ELF-1 (cell line): Measurements from ENCODE around the gene GNAI3.

Experiments used
- DNase-seq: peaks from one replicate; pipeline ENCODE4 v3.0.0-alpha.2; 2016; ENCODE audit warnings: low read depth, low spot score

Gene GNAI3

DNA sequence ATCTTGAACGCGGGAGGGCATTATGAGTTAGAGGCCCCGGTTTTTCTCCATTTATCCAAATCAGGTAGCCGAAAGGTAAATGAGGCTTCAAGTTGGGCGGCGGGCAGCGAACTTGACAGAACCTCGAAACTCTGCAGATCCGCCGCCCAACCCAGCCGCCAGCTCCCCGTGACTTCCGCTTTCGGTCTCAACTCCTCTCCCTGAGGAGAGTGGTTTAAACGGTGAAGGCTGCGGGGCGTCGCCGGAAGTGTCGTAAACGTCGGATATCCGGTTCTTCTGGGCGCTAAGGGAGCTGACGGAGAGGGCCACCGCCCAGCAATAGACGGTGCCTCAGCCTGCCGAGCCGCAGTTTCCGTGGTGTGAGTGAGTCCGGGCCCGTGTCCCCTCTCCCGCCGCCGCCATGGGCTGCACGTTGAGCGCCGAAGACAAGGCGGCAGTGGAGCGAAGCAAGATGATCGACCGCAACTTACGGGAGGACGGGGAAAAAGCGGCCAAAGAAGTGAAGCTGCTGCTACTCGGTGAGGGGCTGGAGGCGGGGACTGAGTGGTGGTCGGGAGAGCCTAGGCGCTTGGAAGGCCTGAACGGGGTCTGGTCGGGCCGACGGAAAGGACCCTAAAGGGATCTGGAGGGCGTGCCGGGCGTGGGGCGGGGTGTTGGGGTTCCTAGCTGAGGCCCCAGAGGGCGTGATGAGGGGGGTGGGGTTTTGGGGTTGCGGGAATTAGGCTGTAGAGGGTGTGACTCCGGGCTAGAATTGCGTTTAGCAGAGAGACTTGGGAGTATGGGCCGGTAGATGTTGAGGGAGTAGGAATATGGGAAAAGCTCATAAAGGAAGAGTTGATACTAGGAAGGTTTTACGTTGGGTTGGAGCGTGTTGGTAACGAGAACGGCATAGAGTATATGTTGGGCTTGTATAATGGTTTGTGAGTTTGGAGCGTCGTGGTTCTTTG lies at the start of gene GNAI3:
GNAI3 (plus strand) TSS at position 295 of the 947 bp plus-strand sequence; CDS start at position 401, 106 bp downstream.
- DNase-seq: peak; percentile 97

DNA sequence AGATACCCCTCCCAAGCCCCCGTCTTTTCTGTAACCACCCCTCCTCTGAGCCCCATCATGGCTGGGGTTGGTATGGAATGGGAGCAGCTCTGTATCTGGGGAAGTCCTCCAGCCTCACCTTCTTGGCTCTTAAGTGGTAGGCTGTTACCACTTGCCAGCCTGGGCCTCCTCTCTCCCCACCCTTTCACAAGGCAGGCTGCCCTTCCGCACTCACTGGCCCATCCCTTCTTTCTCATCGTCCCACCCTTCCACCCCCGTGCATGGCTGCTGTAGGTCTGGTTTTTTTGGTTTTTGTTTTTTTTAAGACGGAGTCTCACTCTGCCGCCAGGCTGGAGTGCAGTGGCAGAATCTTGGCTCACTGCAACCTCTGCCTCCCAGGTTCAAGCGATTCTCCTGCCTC lies 49.3 kb upstream of the GNAI3 start:
- no peak for DNase-seq

DNA sequence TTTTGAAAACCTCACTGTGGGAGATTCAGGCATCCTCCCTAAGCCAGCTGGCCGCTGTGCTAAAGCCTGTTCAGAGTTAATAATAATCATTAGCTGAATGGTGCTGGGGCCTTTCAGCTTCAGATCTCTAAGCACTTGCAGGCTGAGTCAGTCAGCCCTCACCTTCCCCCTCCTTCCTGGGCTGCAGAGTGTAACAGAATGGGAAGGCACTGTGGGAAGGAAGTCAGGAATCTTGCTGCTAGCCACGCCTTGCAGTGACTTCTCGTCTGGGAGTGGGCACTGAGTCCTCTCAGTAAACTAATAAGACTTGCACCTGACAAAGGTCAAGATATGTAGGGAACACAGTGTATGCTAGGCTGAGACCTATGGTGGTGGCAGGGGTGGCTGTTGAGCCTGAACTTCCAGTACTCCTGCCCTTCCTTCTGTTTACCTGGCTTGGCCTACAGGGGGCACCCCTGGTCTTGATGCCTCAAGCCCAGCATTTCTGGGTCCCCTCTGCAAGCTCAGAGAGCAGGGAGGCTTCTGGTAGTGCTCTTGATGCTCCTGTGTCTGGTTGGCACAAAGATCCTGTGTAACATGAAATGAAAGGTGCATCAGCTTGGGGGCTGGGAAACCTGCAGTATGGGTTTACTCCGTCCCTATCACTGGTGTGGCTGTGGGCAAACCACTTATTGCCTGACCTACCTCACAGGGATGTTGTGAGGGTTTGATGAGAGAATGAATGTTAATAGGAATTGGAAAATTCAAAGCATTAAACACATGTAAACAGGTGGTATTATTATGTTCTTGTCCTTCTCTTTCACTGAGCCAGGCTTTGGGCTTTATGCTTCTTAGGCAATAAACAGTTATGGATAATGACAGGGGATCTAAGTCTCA lies 48.5 kb upstream of the GNAI3 start:
- DNase-seq: peak; percentile 60

DNA sequence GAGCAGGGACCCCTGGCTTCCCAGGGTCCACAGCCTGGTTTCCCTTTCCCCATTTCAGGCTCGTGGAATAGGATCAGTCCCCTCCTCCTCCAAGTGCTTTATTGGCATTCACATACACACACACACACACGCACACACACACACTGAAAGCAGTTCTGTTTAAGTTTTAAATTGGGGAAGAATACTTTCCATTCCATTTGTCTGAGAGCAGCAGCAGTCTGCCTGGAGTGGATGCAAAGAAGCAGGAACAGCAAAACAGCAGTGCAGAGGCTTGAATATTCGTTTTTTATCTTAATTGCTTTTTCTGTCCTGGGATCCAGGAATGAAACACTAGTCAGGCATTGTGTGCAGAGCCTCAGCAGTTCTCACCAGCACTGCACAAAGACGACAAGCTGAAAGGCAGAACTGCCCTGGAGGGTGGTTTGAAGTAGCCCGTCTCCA lies 47.5 kb upstream of the GNAI3 start:
- DNase-seq: no peak

DNA sequence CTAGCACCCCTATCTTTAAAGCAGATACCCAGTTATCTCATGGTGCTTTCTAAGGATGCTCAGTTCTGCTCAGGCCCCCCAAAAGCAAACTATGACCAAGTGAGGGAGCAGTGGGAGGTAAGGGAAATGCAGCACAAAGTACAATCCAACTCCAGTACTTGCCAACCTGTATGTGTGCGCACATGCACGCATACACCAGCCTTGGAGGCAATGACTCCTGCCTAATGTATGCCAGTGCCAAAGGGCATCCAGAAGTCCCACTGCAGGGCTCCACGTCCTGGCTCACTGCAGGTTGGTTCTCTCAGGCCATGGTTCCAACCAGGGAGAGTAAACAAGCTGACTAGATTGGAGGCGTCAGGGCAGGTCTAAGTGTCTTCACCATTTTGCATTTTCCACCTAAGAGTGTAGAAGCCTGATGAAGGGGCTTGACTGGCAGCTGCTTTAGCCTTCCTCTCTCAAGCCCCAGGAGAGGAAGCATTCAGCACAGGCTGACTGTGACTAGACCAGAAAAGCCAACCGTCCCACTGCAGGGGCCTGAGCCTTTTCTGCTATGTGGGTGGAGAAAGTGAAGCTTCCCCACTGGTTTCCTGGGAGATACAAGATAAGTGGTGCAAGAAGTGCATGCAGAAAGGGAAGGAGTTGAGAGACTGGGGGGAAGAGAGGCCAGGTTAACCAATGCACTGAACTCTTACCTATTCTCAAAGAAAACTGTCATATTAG lies 46.6 kb upstream of the GNAI3 start:
- DNase-seq: no peak

DNA sequence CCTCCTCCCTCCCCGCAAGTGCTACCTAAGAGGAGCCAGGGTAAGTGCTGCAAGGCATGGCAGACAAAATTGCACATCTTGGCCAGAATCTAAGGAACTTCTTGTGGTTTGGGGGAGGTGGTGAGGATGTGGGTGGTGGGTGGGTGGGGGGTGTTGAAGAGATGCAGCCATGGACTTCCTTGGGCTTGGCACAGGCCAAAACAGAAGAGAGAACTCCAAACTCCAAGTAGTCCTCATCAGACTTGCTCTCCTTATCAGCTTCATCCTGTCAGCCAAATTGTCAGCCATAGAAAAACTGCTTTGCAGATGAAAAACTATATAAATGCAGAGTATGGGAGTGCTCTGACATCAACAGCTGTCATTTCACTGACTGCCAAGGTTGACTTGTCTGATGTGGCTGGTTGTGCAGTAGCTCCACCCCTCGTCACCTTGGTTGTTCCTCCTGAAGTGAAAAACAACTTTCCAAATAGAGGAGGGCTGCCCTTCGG lies 46.0 kb upstream of the GNAI3 start:
- no peak for DNase-seq

DNA sequence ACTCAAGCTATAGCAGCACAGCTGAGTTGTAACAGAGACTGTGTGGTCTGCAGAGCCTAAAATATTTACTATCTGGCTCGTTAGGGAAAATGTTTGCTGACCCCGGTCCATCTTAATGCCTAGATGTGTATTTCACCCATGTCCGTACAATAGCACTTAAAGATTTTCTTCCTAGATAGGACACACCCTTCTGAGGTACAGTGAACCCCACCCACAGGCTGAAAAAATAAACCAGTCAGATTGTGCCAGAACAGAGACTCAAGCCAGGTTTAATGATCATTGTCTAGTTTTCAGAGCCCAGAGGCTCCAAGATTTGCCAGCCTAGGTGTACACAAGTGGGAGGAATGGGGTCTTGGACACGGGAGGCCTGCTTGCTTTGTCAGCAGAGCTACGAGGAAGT lies 44.5 kb upstream of the GNAI3 start:
- DNase-seq: no peak

DNA sequence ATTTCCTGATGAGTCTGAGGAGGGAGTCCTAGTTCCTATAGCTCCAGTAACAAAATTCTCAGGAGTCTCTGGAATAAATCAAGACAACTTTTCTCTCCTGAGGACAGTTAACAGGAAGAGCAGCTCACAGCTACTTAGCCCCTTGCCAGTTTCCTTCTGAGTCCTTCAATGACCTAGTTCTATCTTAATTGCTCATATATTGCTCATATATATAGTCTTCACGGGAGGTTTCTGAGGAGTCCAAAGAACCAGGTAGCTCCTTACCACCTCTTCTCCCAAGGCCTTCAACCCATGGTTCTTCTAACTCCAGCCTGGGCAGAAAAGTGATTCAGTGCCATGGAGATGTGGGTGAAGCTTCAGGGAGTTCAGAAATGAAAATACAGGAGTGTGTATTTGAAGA lies 43.4 kb upstream of the GNAI3 start:
- no peak for DNase-seq

DNA sequence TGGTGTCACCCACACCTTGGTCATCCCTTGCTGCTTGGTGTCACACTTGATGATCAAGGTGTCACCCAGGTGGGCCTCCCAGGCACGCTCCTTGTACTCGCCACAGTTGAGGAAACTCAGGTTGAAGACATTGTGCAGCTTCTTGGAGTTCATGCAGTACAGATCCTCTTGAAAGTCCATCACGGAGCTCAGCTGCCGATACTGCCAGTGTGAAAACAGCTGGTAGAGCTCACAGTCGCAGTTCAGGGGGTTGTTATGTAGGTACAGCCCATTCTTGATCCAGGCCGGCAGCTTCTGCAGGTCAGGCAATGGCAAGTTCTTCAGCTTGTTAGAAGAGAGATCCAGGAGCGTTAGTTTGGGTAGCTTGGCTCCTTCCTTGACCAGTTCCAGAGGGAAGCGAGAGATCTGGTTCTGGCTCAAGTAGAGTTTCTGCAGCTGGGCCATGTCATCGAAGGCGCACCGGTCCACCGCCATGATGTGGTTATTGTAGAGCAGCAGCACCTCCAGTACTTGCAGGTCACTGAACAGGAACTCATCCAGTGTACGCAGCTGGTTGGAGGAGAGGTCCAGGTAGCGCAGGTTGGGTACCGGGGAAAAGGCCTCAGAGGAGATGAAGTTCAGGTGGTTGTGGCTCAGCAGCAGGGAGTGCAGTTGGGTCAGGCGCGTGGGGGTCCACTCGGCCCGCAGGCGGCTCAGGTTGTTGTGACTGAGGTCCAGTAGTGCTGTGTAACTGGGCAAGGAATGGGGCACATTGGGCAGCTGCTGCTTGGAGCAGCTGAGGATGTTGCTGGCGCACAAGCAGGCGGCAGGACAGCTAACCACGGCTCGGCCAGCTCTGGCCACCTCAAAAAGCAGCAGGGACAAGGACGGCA lies 40.2 kb upstream of the GNAI3 start:
- no peak for DNase-seq

DNA sequence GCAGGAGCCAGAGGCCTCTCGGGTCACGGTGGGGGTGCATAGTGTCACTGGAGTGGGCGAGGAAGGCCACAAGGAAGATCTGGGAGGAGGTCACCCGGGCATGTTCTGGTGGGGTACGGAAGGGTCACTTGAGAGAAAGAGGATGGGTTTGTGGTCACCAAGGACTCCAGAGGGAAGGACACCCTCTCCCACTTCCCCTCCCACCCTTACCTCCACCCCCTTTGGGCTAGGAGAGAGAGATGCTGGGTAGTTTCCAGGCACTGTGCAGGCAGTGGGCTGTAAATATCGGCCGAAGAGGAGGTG lies 39.6 kb upstream of the GNAI3 start:
- DNase-seq: no peak

DNA sequence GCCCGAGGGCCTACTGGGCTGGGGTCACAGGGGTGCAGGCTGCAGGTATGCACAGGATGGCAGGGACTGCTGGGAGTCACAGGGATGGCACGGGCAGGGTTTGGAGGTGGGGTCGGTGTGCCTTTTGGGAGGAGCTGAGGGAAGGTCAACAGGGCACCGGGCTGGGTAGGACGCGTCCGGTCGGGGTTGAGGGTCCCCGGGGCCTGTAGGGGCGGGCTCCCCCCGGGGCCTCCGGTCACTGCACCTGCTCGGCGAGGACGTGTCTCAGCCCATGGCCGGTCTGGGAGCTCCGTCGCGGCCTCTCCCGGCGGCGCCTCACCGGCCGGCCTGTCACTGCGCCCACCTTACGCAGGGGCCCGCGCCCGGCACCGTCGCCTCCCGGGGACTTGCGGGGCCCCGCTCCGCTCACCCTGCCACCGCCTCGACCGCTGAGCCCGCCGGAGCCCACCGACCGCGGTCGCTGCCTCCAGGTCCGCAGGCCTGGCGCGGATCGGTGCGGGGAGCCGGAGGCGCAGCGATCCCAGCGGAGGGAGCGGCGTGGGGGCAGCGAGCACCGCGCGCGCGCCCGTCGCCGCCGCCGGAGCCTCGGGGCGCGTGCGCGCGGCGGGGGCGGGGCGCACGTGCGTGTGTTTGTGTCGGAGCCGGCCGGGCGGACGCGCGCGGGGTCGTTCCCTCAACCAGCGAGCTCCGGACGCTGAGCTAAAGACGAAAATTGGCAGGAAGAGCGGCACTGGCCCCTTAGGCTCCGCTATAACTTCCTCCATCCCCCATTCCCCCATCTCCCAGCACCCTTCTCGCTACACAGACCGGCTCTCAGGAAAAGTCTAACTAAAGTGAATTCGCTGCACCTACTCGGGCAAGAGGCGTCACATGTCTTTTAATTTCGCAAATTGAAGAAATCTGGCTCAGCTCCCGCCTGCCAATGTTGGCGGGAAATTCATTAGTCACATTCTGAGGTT lies 39.0 kb upstream of the GNAI3 start, which contains the start of gene AMIGO1:
AMIGO1 (minus strand) TSS at position 552 of the 959 bp plus-strand sequence. CDS start 815 bp downstream, outside the sequence.
- peak; percentile 57 for DNase-seq

DNA sequence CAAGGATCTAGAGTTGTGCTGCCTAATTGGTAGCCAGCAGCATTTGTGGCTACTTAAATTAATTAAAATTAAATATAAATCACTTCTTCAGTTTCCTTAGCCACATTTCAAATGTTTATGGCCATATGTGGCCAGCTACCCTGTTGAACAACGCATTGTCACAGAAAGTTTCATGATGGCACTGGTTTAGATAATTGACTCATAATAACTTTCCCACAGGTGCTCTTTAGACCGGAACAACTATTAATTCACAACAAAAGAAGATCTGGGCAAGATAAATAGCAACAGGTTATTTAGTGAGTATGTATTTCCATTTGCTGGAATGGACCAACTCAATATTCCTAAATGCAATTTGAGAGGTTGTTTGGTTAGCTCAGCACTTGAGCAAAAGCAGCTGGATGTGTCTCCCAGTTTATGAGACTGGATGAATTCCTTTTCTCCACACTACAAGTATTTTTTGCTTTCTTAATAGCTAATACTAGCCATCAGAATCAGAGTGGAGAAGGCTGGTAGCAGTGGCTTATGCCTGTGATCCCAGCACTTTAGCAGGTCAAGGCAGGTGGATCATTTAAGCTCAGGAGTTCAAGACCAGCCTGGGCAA lies 35.2 kb upstream of the GNAI3 start:
- DNase-seq: no peak

DNA sequence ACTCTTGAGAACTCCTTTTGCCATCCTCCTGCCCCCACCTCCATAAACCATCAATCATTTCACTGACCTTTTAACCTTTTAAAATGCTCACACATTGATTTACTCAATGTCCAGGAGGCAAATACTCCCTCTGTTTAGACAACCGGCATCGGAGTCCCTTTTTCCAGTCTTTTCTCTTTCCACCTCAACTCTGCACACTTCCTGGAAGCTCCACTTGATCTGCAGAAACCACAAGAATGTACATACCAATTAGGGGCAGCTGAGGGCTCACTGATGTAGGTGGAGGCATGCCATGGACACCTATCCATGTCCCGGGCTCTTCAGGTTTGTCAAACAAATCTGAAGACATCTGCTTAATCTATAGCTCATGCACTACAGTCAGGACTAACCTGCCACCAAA lies 33.6 kb upstream of the GNAI3 start:
- no peak for DNase-seq

DNA sequence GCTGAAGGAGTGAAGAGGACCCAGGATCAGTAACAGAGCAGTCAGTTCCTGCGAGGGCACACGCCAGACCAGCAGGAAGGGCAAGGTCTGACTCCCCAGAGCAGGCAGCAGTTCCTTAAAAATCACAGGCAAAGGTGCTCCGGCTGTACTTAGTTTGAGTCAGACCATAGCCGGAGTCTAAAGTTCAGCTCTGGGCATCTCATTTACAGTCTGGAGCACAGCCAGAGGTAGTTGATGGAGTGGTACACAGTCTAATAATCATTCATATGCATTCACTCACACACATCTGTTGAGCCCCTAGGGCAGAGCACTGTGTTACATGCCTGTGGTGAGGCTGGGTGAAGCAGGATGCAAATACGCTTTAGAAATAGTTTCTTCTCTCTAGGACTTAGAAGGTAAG lies 31.5 kb upstream of the GNAI3 start:
- DNase-seq: no peak

DNA sequence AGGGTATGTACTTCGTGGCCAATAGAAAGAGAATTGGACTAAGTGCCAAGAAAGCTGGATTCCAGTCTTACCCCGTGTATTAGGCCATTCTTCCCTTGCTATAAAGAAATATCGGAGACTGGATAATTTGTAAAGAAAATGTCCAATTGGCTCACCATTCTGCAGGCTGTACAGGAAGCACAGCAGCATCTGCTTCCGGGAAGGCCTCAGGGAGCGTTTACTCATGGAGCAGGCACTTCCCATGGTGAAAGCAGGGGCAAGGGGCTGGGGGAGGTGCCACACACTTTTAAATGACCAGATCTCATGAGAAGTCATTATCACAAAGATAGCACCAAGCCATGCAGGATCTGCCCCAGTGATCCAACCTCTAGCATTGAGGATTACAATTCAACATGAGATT lies 31.1 kb upstream of the GNAI3 start:
- no peak for DNase-seq

DNA sequence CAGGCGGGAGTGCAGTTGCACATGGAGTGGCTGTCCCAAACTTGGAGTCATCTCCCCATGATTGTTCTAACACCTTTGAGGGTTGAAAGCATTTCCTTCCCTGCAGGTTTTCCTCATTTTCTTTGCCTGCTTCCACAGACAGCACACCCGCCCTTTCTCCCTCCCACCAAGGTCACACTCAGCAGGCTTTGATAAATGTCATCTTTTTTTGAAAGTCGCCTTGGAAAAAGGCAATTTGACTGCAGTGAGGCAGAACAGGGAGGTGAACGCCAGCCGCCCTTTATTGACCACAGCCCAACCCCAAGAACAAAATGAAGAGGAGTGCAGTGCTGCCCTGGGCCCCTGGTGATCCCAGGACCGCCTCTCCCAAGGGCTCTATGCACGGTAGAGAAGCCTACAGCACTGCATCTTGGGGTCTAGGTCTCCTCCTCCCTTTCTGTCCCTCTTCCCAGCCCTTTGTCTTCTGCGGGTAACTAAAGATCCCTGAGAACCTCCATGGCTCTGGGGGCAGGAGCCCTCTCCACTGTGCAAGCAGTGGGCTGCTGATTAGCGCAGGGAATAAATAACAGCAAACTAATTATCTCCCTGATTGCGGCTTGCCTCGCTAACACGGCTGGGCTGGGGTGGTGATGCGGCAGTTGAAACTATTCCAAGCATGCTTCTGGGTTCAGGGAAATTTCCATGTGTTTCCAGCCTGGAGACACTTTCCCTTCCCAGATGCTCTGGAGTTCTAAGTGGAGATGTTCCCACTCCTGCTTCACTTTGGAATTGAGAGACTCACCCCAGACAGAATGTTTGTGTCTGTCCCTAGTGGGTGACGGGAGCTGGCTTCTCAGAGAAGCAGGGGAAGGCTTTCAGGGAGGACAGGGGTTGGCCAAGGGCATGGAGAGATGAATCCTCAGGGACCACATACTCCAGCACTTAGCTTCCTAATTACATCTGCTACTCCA lies 27.1 kb upstream of the GNAI3 start:
- no peak for DNase-seq

DNA sequence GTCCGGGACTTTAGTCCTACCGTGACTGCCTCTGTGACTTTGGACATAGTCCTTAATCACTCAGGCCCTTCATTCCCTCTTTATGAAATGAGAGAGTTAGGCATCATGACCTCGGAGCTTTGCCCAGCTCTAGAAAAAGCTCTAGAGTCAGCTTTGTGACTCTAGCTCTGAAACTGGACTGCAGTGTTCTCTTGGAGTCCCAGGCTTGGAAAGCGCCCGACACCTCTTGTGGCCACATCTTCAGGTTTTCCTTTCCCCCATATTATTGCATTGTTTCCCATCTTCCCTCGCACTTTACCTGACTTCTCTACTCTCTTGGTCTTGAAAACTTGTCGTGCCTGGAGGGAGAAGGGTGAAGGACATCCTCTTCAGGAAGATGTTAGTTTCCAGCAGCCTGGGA lies 26.4 kb upstream of the GNAI3 start:
- DNase-seq: no peak

DNA sequence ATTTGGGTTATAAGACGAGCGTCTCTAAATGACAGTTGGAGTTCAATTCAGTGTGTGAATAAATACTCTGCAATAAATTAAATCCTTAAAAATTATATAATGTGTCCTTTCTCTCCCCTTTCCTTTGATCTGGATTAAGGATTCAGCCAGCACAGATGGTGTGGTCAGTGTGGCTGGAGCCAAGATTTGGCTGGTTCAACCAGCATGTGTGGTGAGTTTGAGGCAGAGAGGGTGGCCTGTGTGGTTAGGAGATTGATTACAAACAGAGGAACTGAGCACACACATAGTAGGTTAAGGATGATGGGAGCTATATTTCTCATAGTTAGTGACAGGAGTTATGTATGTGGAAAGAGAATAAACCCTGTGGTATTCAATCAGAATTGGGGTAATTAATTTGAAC lies 24.7 kb upstream of the GNAI3 start:
- no peak for DNase-seq
